Transverse colon (tissue), 4 donors: ENCODE results near the gene ACP1.

Experiments used
- EP300 ChIP-seq: sonication (generic); formaldehyde crosslinking; IDR thresholded peaks from one replicate; pipeline ENCODE4 v1.6.1; 2017; ENCODE audit warnings: antibody characterized with exemption, low read depth
- POLR2AphosphoS5 ChIP-seq, 3 donors: sonication (generic); formaldehyde crosslinking; IDR thresholded peaks; one replicate each; pipeline ENCODE4 v1.6.1; 2016; ENCODE audit warnings: antibody characterized with exemption in 3 of 3
- TF ChIP-seq, protein P1 (sequence below), 5 experiments: fragments of 200-600 bp in 3 of 5; fragments of 450-650 bp in 2 of 5; sonication (generic) in 3 of 5; IDR thresholded peaks; 1 replicate in 2 of 5; 2 replicates in 3 of 5; pipeline ENCODE4 v1.5.1; 2016 to 2017; ENCODE audit warnings: antibody characterized with exemption in 5 of 5, inconsistent platforms in 3 of 5, mild to moderate bottlenecking in 2 of 5, moderate library complexity in 1 of 5

DNA sequence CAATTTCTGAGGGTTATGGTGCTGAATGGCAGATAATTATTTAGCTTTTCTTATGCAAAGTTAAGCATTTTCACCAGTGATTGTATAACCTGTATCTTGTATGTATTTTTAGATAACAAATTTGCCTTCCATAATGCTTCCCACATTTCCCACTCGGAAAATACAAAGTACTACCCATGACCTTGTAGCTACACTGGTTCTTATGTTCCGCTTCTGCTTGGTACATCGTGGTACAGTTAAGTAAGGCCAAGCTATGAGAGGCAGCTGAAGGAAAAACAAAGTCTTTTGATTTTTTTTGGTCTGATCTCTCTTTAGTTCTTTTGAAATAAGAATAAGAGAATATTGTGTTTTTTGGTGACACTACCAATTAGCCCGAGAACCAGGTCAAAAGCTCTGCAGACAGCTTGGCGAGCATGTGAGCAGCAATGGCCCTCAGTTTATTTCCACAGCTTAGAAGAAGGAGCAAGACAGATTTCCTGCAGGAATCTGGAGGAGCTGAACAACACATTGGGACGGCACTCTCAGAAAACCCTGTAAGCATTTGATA lies 27.7 kb upstream of the ACP1 start:
- TF ChIP-seq EP300 (no peak), POLR2AphosphoS5 (IDR thresholded peaks at IDR 0.05) (no peak)
- TF ChIP-seq, protein P1, sequence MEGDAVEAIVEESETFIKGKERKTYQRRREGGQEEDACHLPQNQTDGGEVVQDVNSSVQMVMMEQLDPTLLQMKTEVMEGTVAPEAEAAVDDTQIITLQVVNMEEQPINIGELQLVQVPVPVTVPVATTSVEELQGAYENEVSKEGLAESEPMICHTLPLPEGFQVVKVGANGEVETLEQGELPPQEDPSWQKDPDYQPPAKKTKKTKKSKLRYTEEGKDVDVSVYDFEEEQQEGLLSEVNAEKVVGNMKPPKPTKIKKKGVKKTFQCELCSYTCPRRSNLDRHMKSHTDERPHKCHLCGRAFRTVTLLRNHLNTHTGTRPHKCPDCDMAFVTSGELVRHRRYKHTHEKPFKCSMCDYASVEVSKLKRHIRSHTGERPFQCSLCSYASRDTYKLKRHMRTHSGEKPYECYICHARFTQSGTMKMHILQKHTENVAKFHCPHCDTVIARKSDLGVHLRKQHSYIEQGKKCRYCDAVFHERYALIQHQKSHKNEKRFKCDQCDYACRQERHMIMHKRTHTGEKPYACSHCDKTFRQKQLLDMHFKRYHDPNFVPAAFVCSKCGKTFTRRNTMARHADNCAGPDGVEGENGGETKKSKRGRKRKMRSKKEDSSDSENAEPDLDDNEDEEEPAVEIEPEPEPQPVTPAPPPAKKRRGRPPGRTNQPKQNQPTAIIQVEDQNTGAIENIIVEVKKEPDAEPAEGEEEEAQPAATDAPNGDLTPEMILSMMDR (IDR thresholded peaks at IDR 0.05) = no peak
